Calu3 (cell line): ENCODE results near the gene TNRC6C. TPM values are rescaled to one million over a fixed set of nuclear protein-coding genes. Genes with fewer than 3 reads are reported as not detected.

Experiments used
- BruUV-seq: library from RNA; stranded (reverse); fragments of 400-500 nt; replicated peaks from 2 replicates; lab custom pipeline; 2021; lab: Mats Ljungman, UMichigan
- CTCF ChIA-PET: fragments of 300-600 bp; sonication (Branson Sonifier 250); formaldehyde crosslinking; loops from one replicate; lab custom pipeline; 2022; ENCODE audit warnings: antibody characterized with exemption; lab: Charles Lee
- DNase-seq: peaks from one replicate; pipeline ENCODE4 v3.0.0; 2022
- H3K27ac Mint-ChIP-seq: one replicate; pipeline ENCODE4 v1.8.0; 2022; ENCODE audit warnings: mixed read lengths; ENCODE audit not compliant: unreplicated experiment
- H3K27me3 Mint-ChIP-seq: one replicate; pipeline ENCODE4 v1.8.0; 2022; ENCODE audit warnings: mixed read lengths; ENCODE audit not compliant: unreplicated experiment
- H3K36me3 Mint-ChIP-seq: one replicate; pipeline ENCODE4 v1.8.0; 2022; ENCODE audit warnings: mild to moderate bottlenecking, moderate library complexity, mixed read lengths; ENCODE audit not compliant: insufficient read depth, unreplicated experiment
- H3K4me1 Mint-ChIP-seq: one replicate; pipeline ENCODE4 v1.8.0; 2022; ENCODE audit warnings: mild to moderate bottlenecking, low read depth, mixed read lengths; ENCODE audit not compliant: unreplicated experiment
- H3K4me3 Mint-ChIP-seq: one replicate; pipeline ENCODE4 v1.8.0; 2022; ENCODE audit warnings: mild to moderate bottlenecking, low read depth, moderate library complexity, mixed read lengths; ENCODE audit not compliant: unreplicated experiment
- H3K9me3 Mint-ChIP-seq: one replicate; pipeline ENCODE4 v1.8.0; 2022; ENCODE audit warnings: low read depth, mixed read lengths; ENCODE audit not compliant: unreplicated experiment
- intact Hi-C: fragments of 100-400 bp; cut with micrococcal nuclease; formaldehyde crosslinking; loops from one replicate; pipeline ENCODE4 v1.10.0; 2022; ENCODE audit not compliant: unreplicated experiment
- total RNA-seq: library from RNA; stranded (reverse); gene quantifications from 2 replicates; pipeline ENCODE4 v1.2.3, GENCODE V29; 2022
- TF ChIP-seq, protein P1 (sequence below): fragments of 200-600 bp; IDR thresholded peaks from one replicate; pipeline ENCODE4 v1.8.0; 2022; ENCODE audit warnings: antibody characterized with exemption; ENCODE audit not compliant: unreplicated experiment

The TNRC6C gene
- total RNA-seq, 1 experiment from 2014 or later, result 18.2 TPM

DNA sequence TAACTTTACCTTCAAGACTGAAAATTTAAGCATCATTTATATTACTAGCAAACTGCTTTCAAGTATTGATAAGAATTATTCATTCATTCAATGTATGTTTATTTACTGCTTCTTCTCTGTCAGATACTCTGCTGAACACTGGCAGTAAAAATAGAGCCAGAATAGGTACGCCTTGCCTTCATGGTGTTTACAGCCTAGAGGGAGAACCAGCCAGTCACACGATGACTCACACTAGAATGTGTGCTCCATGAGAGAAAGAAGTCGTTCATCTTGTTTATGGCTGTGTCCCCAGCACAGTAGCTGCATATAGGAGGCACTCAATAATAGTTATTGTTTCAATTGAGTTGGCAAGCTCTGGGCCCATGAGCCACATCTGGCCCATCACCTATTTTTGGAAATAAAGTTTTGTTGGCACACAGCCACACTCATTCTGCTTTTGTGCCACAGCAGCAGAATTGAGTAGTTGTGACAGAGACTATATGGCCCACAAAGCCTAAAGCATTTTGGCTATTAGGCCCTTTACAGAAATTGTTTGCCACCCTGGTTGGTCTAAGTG, 85.9 kb downstream of the TNRC6C start:
- TF ChIP-seq, protein P1, sequence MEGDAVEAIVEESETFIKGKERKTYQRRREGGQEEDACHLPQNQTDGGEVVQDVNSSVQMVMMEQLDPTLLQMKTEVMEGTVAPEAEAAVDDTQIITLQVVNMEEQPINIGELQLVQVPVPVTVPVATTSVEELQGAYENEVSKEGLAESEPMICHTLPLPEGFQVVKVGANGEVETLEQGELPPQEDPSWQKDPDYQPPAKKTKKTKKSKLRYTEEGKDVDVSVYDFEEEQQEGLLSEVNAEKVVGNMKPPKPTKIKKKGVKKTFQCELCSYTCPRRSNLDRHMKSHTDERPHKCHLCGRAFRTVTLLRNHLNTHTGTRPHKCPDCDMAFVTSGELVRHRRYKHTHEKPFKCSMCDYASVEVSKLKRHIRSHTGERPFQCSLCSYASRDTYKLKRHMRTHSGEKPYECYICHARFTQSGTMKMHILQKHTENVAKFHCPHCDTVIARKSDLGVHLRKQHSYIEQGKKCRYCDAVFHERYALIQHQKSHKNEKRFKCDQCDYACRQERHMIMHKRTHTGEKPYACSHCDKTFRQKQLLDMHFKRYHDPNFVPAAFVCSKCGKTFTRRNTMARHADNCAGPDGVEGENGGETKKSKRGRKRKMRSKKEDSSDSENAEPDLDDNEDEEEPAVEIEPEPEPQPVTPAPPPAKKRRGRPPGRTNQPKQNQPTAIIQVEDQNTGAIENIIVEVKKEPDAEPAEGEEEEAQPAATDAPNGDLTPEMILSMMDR, result no peak
- H3K27ac Mint-ChIP-seq, result no peak overlapping the region
- DNase-seq, result no peak
- CTCF ChIA-PET, result no interaction called here
- no peaks in the 10 kb centered on the region for H3K4me1 Mint-ChIP-seq
- no peaks in the 10 kb centered on the region for H3K9me3 Mint-ChIP-seq
- H3K4me3 Mint-ChIP-seq, result no peak overlapping the region
- H3K36me3 Mint-ChIP-seq, result peaks cover 3% of the 10 kb centered on the region
- no peaks in the 10 kb centered on the region for H3K27me3 Mint-ChIP-seq
- intact Hi-C loops, result no loop called here
- no TSS peak for BruUV-seq

DNA sequence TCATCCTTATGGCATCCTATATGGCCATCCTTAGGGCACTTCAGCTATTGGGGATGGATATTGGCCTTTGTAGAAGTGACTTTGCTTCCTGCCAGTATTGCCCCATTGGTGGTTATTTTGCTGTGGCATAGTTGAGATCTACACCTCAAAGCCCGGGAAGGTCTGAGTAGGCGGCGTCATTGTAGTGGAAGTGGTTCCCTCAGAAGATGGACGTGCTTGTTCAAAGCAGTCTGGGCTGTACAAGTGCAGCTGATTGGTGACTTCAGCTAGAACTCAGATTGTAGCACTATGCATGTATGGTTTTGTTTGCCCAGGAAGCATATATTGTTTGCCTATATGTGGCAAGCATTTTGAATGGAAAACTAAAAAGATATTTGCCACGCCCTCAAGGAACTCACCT, 86.8 kb downstream of the TNRC6C start:
- CTCF ChIA-PET, result no interaction called here
- Mint-ChIP-seq H3K36me3 (peaks cover 7% of the 10 kb centered on the region), H3K27me3 (no peaks in the 10 kb centered on the region), H3K27ac (no peak overlapping the region), H3K9me3 (no peaks in the 10 kb centered on the region), H3K4me1 (no peaks in the 10 kb centered on the region), H3K4me3 (no peak overlapping the region)
- TF ChIP-seq, protein P1, result no peak
- intact Hi-C loops, result no loop called here
- DNase-seq, result no peak
- no TSS peak for BruUV-seq

DNA sequence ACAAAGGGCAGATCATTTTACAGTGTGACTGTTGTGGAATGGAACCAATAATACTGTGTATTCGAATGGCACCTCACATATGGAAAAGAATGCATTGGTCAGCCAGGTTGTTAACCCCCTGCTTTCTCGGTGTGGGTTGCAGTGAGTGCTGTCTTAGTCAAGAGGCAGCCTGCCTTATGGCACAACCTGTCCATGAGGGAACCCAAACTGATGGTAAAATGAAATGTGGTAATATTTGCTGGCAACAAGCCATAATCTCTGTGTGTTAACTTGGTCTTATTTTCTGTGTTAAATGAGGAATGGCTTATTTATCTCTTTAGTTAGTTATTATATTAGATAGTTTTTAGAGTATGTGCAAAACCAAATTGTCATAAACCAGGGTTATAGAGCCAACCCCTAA, 88.4 kb downstream of the TNRC6C start:
- no TSS peak for BruUV-seq
- TF ChIP-seq, protein P1, result no peak
- no peak overlapping the region for H3K4me3 Mint-ChIP-seq
- no peak for DNase-seq
- H3K36me3 Mint-ChIP-seq, result peaks cover 4% of the 10 kb centered on the region
- H3K9me3 Mint-ChIP-seq, result no peaks in the 10 kb centered on the region
- CTCF ChIA-PET, result no interaction called here
- H3K27me3 Mint-ChIP-seq, result no peaks in the 10 kb centered on the region
- no peak overlapping the region for H3K27ac Mint-ChIP-seq
- intact Hi-C loops, result no loop called here
- no peaks in the 10 kb centered on the region for H3K4me1 Mint-ChIP-seq

DNA sequence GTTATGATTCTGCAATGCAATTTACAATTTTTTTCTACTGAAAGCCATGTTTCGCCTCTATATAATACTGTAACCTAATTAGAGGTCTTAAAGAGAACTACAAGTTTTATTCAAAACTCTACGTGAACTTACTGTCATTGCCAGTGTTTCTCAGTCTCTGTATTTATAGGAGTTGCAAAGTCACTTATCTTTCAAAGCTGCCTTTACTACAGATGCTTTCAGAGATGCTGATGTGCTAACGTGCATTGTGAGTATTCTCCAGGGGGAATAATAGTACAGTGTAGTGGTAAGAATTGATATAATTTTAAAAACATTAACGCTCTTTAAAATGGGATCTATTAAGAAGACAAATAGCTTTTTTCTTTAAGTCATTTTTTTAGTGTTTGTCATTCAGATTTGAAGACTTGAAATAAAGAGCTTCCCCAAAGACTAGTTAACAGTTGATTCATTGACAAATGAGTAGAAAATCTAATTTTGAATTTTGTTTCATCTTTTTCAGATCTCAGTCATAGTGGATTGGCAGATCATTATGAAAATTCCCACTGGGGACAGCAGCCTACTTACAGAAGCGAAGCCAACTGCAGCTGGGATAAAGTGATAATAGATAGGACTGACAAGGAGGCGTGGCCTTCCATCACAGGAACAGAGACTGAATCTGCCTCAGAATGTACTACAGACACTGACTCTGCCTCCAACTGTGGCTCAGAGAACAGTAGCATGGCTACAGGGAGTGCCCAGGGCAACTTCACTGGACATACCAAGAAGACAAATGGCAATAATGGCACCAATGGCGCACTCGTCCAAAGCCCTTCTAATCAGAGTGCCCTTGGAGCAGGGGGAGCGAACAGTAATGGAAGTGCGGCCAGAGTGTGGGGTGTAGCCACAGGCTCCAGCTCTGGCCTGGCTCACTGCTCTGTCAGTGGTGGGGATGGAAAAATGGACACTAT, 90.1 kb downstream of the TNRC6C start:
- intact Hi-C loops, result no loop called here
- Mint-ChIP-seq H3K36me3 (peaks cover 4% of the 10 kb centered on the region), H3K9me3 (no peaks in the 10 kb centered on the region), H3K27ac (no peak overlapping the region), H3K4me3 (no peak overlapping the region), H3K27me3 (no peaks in the 10 kb centered on the region), H3K4me1 (no peaks in the 10 kb centered on the region)
- no peak for DNase-seq
- CTCF ChIA-PET, result no interaction called here
- no TSS peak for BruUV-seq
- TF ChIP-seq, protein P1, result no peak
